GM06990 (cell line): ENCODE results near the gene PRR15.

Experiments
- DNase-seq: peaks from one replicate; pipeline ENCODE4 v3.0.0-alpha.2; 2011; ENCODE audit not compliant: insufficient read length; ENCODE audit errors: extremely low read depth
- H3K27me3 ChIP-seq: replicated peaks from 2 replicates; pipeline ENCODE4 v1.6.0; 2011; ENCODE audit warnings: low read length; ENCODE audit not compliant: control insufficient read depth, insufficient read depth
- H3K36me3 ChIP-seq: 2 replicates; pipeline ENCODE4 v1.5.1; 2011; ENCODE audit warnings: low read length; ENCODE audit not compliant: control insufficient read depth, insufficient read depth
- H3K4me3 ChIP-seq: replicated peaks from 2 replicates; pipeline ENCODE4 v1.5.1; 2011; ENCODE audit warnings: low read depth, mild to moderate bottlenecking, control low read depth, low read length
- TF ChIP-seq, protein P1 (sequence below): IDR thresholded peaks from 2 replicates; pipeline ENCODE4 v1.5.1; 2011; ENCODE audit warnings: low read length, control low read depth, mild to moderate bottlenecking, inconsistent platforms; ENCODE audit not compliant: insufficient read depth, poor library complexity, severe bottlenecking

Gene PRR15

GRCh38 chr7:29573567-29573966 is 9.9 kb downstream of the PRR15 start:
- Histone ChIP-seq H3K27me3 (no peaks in the 10 kb centered on the region), H3K36me3 (no peaks in the 10 kb centered on the region), H3K4me3 (no peak overlapping the region)
- no peak for DNase-seq
- TF ChIP-seq, protein P1, sequence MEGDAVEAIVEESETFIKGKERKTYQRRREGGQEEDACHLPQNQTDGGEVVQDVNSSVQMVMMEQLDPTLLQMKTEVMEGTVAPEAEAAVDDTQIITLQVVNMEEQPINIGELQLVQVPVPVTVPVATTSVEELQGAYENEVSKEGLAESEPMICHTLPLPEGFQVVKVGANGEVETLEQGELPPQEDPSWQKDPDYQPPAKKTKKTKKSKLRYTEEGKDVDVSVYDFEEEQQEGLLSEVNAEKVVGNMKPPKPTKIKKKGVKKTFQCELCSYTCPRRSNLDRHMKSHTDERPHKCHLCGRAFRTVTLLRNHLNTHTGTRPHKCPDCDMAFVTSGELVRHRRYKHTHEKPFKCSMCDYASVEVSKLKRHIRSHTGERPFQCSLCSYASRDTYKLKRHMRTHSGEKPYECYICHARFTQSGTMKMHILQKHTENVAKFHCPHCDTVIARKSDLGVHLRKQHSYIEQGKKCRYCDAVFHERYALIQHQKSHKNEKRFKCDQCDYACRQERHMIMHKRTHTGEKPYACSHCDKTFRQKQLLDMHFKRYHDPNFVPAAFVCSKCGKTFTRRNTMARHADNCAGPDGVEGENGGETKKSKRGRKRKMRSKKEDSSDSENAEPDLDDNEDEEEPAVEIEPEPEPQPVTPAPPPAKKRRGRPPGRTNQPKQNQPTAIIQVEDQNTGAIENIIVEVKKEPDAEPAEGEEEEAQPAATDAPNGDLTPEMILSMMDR, result no peak

DNA sequence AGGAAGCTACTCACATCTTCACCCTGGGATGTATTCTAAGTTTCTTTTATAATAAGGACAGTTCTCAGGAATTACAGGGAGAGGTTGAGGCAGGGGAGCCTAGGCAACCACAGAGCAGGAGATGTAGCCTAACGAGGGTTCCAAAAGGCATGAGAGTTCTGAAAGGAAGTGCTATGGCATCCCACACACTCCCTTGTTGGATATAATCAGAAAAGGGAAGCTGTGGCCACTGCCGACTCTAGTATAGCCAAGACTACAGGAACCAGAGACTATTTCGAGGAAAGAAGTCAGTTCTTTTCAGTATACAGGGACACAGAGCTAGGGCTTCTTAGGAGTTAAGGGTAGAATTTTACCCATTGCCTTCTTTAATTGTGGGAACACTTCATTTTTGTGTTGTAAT is 11.0 kb downstream of the PRR15 start:
- DNase-seq, result no peak
- TF ChIP-seq, protein P1, result no peak
- Histone ChIP-seq H3K27me3 (no peaks in the 10 kb centered on the region), H3K4me3 (no peak overlapping the region), H3K36me3 (no peaks in the 10 kb centered on the region)

DNA sequence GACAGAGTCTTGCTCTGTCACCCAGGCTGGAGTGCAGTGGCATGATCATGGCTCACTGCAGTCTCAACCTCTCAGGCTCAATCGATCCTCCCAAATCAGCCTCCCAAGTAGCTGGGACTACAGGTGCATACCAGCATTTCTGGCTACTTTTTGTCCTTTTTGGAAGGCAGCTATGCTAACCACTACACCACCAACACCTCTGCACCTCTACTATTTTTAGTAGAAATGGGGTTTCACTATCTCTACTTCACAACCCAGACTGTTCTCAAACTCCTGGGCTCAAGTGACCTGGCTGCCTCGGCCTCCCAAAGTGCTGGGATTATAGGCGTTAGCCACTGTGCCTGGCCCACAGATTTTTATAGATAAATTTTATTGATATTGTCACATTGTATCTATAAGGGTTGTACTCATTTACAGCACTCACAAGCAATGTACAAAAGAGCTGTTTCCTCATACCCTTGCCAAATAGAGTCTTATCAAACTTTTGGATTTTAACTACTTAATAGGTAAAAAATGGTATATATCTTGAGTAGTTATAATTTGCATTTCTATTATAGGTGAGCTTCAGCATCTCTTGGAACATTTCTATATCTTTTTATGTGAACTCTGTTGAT is 23.7 kb downstream of the PRR15 start:
- TF ChIP-seq, protein P1, result no peak
- no peaks in the 10 kb centered on the region for H3K27me3 ChIP-seq
- no peak for DNase-seq
- H3K36me3 ChIP-seq, result no peaks in the 10 kb centered on the region
- no peak overlapping the region for H3K4me3 ChIP-seq

DNA sequence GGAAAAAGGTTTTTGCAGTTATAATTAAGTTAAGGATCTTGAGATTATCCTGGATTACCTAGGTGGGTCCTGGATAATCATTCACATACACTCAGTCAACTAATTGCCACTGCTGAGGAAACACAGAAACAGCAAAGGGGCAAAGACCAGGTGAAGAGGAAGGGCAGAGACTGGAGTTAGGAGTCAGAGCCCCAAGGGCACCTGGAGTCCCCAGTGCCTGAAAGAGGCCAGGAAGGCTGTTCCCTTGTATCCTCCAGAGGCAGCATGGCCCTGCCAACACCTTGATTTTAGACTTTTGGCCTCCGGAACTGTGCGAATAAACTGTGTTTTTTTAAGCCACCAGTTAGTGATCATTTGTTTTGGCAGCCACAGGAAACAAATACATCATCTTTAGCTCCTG is 24.6 kb downstream of the PRR15 start:
- TF ChIP-seq, protein P1, result no peak
- no peak for DNase-seq
- no peaks in the 10 kb centered on the region for H3K36me3 ChIP-seq
- H3K4me3 ChIP-seq, result no peak overlapping the region
- no peaks in the 10 kb centered on the region; the same call in 1 of the 2 replicates for H3K27me3 ChIP-seq

DNA sequence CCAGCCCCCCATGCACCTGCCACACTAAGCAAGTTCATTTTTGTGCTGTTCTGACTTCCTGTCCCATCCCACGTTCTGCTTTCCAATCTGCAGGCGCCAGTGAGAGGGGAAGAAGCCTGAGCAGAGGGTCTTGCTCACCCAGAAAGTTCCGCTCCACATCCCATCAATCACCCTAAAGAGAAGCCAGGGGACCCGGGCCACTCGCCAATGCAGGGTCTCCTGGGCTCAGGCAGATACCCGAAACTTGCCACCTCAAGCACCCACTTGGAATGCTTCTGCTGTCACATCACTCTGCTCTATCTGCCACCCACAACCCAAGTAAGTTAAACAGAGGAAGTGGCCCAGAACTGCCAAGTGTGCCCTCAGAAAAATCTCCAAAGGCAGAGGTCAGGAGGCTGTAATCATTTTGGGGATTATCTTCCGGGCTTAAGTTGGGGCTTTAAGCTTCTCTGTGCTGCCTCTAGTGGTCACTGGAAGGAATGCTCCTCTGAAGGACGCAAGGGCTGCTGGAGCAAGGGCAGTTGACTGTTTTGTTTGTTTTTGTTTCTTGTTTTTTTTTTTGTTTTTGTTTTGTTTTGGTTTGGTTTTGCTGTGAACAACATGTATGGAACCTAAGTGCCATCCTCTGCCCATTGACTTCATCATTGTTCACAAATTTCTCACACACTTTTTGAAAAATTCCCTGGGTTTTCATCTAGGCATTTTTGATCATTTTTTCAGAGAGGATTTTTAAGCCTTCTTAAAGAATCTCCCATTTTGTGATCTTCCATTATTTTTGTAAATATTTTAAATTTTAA is 25.5 kb downstream of the PRR15 start:
- Histone ChIP-seq H3K27me3 (no peaks in the 10 kb centered on the region; the same call in 1 of the 2 replicates), H3K4me3 (no peak overlapping the region), H3K36me3 (no peaks in the 10 kb centered on the region)
- no peak for DNase-seq
- TF ChIP-seq, protein P1, result peak; percentile 91

- TF ChIP-seq, protein P1, result no peak
- Histone ChIP-seq H3K27me3 (no peaks in the 10 kb centered on the region; the same call in 1 of the 2 replicates), H3K4me3 (no peak overlapping the region), H3K36me3 (no peaks in the 10 kb centered on the region)
- DNase-seq, result no peak
Measured at GRCh38 chr7:29592866-29593265, 29.2 kb downstream of the PRR15 start.
